ENCODE measurements around the gene PNLDC1. TPM values are rescaled to one million over a fixed set of nuclear protein-coding genes. Genes with fewer than 3 reads are reported as not detected.

The PNLDC1 gene
- total RNA-seq, 1 experiment from 2014 or later: 0.20 TPM

DNA sequence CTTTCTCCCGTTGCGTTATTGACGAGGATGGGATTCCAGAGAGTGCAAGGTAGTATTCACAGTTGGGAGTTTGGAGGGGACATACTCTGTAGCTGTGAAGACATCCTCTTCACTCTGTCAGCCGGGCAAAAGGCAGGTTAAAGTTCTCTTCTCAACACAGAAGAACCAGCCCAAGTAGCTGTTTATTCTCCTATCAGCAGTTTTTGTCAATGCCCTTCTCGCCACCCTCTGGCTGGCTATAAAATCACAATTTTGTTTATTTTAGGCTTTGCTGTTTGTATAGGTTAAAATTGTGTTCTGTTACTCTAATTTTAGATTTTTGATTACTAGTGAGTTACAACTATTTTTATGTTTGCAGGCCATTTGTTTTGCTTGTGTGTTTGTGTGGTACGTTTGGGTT lies 52.8 kb downstream of the PNLDC1 start:
- H3K27ac ChIP-seq: no peak overlapping the region
- H3K4me1 ChIP-seq (replicated peaks; ENCODE audit: insufficient read depth): no peaks in the 10 kb centered on the region
- H3K4me3 ChIP-seq: no peak overlapping the region
- no TSS peak for BruUV-seq (replicated peaks)
- ChIA-PET CTCF (no interaction called here), POLR2A (ENCODE audit: unreplicated experiment) (no interaction called here)
- H4K20me1 ChIP-seq (ENCODE audit: insufficient read depth): no peaks in the 10 kb centered on the region
- no peaks in the 10 kb centered on the region for H3K9me3 ChIP-seq (ENCODE audit: insufficient read depth, low read depth)
- H3K79me2 ChIP-seq (ENCODE audit: low read depth): no peaks in the 10 kb centered on the region
- no peaks in the 10 kb centered on the region for H3K36me3 ChIP-seq (ENCODE audit: low read depth)
- H3K4me2 ChIP-seq: no peak overlapping the region
- TF ChIP-seq, protein P1, sequence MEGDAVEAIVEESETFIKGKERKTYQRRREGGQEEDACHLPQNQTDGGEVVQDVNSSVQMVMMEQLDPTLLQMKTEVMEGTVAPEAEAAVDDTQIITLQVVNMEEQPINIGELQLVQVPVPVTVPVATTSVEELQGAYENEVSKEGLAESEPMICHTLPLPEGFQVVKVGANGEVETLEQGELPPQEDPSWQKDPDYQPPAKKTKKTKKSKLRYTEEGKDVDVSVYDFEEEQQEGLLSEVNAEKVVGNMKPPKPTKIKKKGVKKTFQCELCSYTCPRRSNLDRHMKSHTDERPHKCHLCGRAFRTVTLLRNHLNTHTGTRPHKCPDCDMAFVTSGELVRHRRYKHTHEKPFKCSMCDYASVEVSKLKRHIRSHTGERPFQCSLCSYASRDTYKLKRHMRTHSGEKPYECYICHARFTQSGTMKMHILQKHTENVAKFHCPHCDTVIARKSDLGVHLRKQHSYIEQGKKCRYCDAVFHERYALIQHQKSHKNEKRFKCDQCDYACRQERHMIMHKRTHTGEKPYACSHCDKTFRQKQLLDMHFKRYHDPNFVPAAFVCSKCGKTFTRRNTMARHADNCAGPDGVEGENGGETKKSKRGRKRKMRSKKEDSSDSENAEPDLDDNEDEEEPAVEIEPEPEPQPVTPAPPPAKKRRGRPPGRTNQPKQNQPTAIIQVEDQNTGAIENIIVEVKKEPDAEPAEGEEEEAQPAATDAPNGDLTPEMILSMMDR (conservative IDR thresholded peaks at IDR 0.05): peak; percentile 46
- TF ChIP-seq EZH2 (IDR thresholded peaks at IDR 0.05; ENCODE audit: low read depth): no peak
- intact Hi-C loops (cut with micrococcal nuclease; ENCODE audit: unreplicated experiment): loop anchor here (2.0 kb wide), 1 partner anchor 162 kb away; no protein-coding TSS in a partner anchor
- peaks cover 2% of the 10 kb centered on the region; the same call in 1 of the 2 replicates for H3K27me3 ChIP-seq (ENCODE audit: insufficient read depth, low read depth)
- no peaks in the 10 kb centered on the region for H3F3A ChIP-seq (ENCODE audit: insufficient read depth, low read depth)
- no peak for DNase-seq
- H2AFZ ChIP-seq: no peak overlapping the region
- no peaks in the 10 kb centered on the region for H3K9me2 ChIP-seq (ENCODE audit: insufficient read depth)

DNA sequence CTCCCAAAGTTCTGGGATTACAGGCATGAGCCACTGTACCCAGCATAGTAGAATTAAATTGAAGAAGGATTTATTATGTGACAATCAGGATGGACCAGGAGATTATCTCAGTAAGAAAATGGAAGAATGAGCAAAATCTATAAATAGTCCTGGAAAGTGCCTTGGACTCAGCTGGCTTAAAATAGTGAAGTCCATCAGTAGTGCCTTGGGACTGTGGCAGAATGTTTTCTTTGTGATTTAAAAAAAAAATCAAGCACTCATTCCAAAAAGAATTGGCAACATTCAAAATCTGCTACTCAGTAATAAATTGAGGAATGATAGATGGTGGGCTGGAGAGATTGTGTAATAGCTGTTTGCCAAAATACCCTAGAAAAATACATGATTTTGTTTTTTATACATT lies 53.7 kb downstream of the PNLDC1 start:
- Histone ChIP-seq H3K4me3 (no peak overlapping the region), H2AFZ (no peak overlapping the region), H4K20me1 (ENCODE audit: insufficient read depth) (no peaks in the 10 kb centered on the region), H3K36me3 (ENCODE audit: low read depth) (no peaks in the 10 kb centered on the region), H3F3A (ENCODE audit: insufficient read depth, low read depth) (no peaks in the 10 kb centered on the region), H3K4me1 (replicated peaks; ENCODE audit: insufficient read depth) (no peaks in the 10 kb centered on the region), H3K79me2 (ENCODE audit: low read depth) (no peaks in the 10 kb centered on the region), H3K9me3 (ENCODE audit: insufficient read depth, low read depth) (no peaks in the 10 kb centered on the region), H3K4me2 (no peak overlapping the region), H3K27ac (no peak overlapping the region), H3K9me2 (ENCODE audit: insufficient read depth) (no peaks in the 10 kb centered on the region), H3K27me3 (ENCODE audit: insufficient read depth, low read depth) (no peaks in the 10 kb centered on the region; the same call in 1 of the 2 replicates)
- DNase-seq: no peak
- no TSS peak for BruUV-seq (replicated peaks)
- TF ChIP-seq, protein P1 (conservative IDR thresholded peaks at IDR 0.05): no peak
- TF ChIP-seq EZH2 (IDR thresholded peaks at IDR 0.05; ENCODE audit: low read depth): no peak
- ChIA-PET CTCF (no interaction called here), POLR2A (ENCODE audit: unreplicated experiment) (no interaction called here)
- intact Hi-C loops (cut with micrococcal nuclease; ENCODE audit: unreplicated experiment): loop anchor here (2.0 kb wide), 1 partner anchor 163 kb away; no protein-coding TSS in a partner anchor

DNA sequence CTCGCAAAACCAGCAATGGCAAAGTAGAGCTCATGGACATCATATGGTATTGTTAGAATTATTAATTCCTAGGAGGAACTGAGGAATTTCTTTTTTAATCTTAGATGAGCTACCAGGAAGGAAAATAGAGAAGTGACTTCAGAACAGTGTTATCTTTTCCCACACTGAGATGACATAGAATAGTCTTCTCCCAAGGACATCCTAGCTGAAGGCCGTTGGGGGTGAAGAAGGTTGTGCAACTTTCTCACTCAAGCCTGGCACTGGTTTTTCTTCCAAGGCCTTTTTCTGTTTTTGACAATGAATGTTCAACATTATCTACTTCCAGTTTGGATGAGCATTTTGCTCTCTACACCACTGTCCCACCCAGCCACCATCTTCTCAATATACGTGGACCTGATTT lies 54.9 kb downstream of the PNLDC1 start:
- Histone ChIP-seq H3K4me2 (no peak overlapping the region), H3K27me3 (ENCODE audit: insufficient read depth, low read depth) (peaks cover under 1% of the 10 kb centered on the region; the same call in 1 of the 2 replicates), H3K36me3 (ENCODE audit: low read depth) (no peaks in the 10 kb centered on the region), H3F3A (ENCODE audit: insufficient read depth, low read depth) (no peaks in the 10 kb centered on the region), H3K9me3 (ENCODE audit: insufficient read depth, low read depth) (no peaks in the 10 kb centered on the region), H4K20me1 (ENCODE audit: insufficient read depth) (no peaks in the 10 kb centered on the region), H2AFZ (peak overlapping the region; percentile 29; the same call in 1 of the 2 replicates), H3K27ac (no peak overlapping the region), H3K79me2 (ENCODE audit: low read depth) (no peaks in the 10 kb centered on the region), H3K4me1 (replicated peaks; ENCODE audit: insufficient read depth) (no peaks in the 10 kb centered on the region), H3K9me2 (ENCODE audit: insufficient read depth) (no peaks in the 10 kb centered on the region), H3K4me3 (no peak overlapping the region)
- intact Hi-C loops (cut with micrococcal nuclease; ENCODE audit: unreplicated experiment): no loop called here
- POLR2A ChIA-PET (ENCODE audit: unreplicated experiment): no interaction called here
- TF ChIP-seq, protein P1 (conservative IDR thresholded peaks at IDR 0.05): no peak
- TF ChIP-seq EZH2 (IDR thresholded peaks at IDR 0.05; ENCODE audit: low read depth): no peak
- no peak for DNase-seq
- BruUV-seq (replicated peaks): no TSS peak
- CTCF ChIA-PET: no interaction called here

Measured in PC-9 (cell line).